Activated CD4-positive, alpha-beta T cell treated with anti-CD3 and anti-CD28 coated beads, Interleukin-2, amount 50 U/mL, for 48 hours (primary cell): Measurements from ENCODE around the gene KCTD1.

ENCODE experiments used
- DNase-seq, 2 experiments: peaks; one replicate each; pipeline ENCODE4 v3.0.0-alpha.2; 2020

The KCTD1 gene

GRCh38 chr18:26519114-26519513 is 29.2 kb downstream of the KCTD1 start:
- no peak for DNase-seq

- DNase-seq: no peak
Observed at GRCh38 chr18:26516964-26517363, 31.4 kb downstream of the KCTD1 start.

GRCh38 chr18:26515643-26516487 is 32.5 kb downstream of the KCTD1 start:
- DNase-seq: no peak

GRCh38 chr18:26511339-26512071 is 36.8 kb downstream of the KCTD1 start:
- no peak for DNase-seq

- no peak for DNase-seq
Observed at GRCh38 chr18:26510337-26510736, 38.0 kb downstream of the KCTD1 start.

- DNase-seq: no peak
Observed at GRCh38 chr18:26506012-26506411, 42.3 kb downstream of the KCTD1 start.

- no peak for DNase-seq
Observed at GRCh38 chr18:26504831-26505230, 43.5 kb downstream of the KCTD1 start.

- DNase-seq: no peak
Observed at GRCh38 chr18:26503382-26503781, 45.0 kb downstream of the KCTD1 start.

GRCh38 chr18:26502823-26503222 is 45.5 kb downstream of the KCTD1 start:
- DNase-seq: no peak

- DNase-seq: no peak
Observed at GRCh38 chr18:26497866-26498265, 50.5 kb downstream of the KCTD1 start.

- DNase-seq: no peak
Observed at GRCh38 chr18:26496528-26496927, 51.8 kb downstream of the KCTD1 start.

GRCh38 chr18:26495287-26495686 is 53.1 kb downstream of the KCTD1 start:
- DNase-seq: no peak

GRCh38 chr18:26493021-26493420 is 55.3 kb downstream of the KCTD1 start:
- DNase-seq: no peak

- DNase-seq: no peak
Observed at GRCh38 chr18:26491194-26491816, 57.0 kb downstream of the KCTD1 start.

GRCh38 chr18:26489881-26490280 is 58.5 kb downstream of the KCTD1 start:
- no peak for DNase-seq

- DNase-seq: no peak
Observed at GRCh38 chr18:26489191-26489590, 59.2 kb downstream of the KCTD1 start.

- DNase-seq: no peak
Observed at GRCh38 chr18:26488417-26489009, 59.8 kb downstream of the KCTD1 start.

- DNase-seq: peak; percentile 2 to 8
Observed at GRCh38 chr18:26487437-26487836, 60.9 kb downstream of the KCTD1 start.

- DNase-seq: no peak
Observed at GRCh38 chr18:26483633-26484032, 64.7 kb downstream of the KCTD1 start.

GRCh38 chr18:26482569-26482968 is 65.8 kb downstream of the KCTD1 start:
- DNase-seq: no peak

- no peak for DNase-seq
Observed at GRCh38 chr18:26480897-26481795, 67.2 kb downstream of the KCTD1 start.

- no peak for DNase-seq
Observed at GRCh38 chr18:26479681-26480079, 68.7 kb downstream of the KCTD1 start.
